GM12873 (cell line): Measurements from ENCODE around the gene ELMO1.

ENCODE experiments used
- TF ChIP-seq, protein P1 (sequence below): IDR thresholded peaks from 2 replicates; pipeline ENCODE4 v1.5.1; 2012; ENCODE audit warnings: low read depth, mild to moderate bottlenecking, moderate library complexity, low read length, control low read depth; ENCODE audit not compliant: insufficient read depth; ENCODE audit errors: missing control alignments

ELMO1 gene

DNA sequence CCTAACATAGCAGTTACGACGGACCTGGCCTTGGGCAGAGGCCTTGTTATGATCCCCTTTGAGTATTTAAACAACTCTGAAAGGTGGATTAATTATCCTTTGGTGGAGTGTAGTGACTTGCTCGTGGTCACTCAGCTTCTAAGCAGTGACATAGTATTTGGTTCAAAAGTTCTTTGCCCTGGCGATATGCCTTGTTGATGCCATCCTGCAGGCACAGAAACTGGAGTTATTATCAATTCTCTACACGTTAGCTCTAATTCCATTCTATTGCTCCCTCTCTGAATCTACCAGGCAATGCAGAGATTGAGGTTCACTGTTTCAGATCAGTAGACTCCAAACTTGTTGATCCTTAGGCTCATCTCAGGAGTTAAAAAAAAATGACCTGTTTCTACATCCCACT lies 32.5 kb upstream of the ELMO1 start:
- TF ChIP-seq, protein P1, sequence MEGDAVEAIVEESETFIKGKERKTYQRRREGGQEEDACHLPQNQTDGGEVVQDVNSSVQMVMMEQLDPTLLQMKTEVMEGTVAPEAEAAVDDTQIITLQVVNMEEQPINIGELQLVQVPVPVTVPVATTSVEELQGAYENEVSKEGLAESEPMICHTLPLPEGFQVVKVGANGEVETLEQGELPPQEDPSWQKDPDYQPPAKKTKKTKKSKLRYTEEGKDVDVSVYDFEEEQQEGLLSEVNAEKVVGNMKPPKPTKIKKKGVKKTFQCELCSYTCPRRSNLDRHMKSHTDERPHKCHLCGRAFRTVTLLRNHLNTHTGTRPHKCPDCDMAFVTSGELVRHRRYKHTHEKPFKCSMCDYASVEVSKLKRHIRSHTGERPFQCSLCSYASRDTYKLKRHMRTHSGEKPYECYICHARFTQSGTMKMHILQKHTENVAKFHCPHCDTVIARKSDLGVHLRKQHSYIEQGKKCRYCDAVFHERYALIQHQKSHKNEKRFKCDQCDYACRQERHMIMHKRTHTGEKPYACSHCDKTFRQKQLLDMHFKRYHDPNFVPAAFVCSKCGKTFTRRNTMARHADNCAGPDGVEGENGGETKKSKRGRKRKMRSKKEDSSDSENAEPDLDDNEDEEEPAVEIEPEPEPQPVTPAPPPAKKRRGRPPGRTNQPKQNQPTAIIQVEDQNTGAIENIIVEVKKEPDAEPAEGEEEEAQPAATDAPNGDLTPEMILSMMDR = no peak

DNA sequence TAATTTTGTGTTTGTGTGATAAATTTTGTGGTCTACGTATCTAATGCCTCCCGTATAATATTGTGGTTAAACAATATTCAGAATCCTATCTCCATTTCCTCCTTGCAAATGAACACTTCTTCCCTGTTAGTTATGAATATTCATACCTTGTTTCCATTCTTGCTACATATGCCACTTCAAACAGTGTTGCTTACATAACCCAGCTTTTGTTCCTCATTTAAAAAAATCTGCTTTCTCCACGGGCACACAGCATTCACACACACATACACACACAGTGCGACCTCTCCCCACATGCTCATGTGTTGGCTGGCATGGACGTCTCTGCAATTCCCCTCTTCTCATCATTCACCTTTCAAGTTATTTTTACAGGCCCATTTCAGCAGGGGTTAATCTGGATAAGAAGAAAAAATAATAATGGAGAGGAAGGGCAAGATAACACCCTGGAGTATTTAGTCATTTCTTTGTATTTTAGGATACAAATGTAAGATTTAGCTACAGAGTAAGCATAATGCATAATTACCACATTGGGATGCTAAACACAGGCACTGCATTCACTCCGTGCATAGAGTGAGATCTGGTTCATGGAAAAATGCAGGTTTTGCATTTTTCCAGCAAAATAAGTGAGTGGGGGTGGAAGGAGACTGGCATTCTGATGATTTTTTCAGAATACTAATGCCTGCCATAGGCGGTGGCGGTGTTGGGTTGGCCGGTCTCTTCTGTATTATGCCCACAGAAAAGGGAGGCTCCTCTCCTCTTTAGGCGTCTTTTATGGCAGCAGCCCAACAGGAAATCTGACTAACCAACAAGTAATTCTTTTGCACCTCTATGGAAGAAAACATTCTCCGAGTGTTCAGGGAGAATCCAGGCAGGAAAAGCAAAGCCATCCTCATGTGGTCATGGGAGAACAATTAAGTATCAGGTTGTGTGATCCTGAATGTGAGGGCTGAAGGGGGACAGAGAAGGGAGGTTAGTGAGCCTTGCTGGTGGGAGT lies 31.7 kb upstream of the ELMO1 start:
- TF ChIP-seq, protein P1 = no peak

GRCh38 chr7:37476881-37477450 lies 28.3 kb upstream of the ELMO1 start:
- TF ChIP-seq, protein P1 = no peak

DNA sequence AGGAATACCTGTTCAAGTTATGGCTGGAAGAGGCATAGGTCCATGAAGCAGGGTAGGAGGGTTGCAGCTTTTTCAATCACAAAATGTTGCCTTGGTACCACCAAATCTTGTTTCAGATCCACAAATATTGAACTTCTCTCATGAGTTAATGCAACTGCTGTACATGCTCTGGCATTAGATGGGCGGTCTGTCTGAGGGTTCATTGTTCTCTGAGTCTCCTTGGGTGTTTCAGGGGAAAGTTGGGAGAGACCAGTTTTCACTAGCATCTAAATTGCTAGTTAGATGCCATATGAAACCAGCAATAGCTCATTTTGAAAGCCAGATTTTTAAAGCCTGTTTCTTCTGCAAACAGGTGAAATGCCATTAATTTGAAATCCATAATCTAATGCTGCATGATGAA lies 27.8 kb upstream of the ELMO1 start:
- TF ChIP-seq, protein P1 = no peak

GRCh38 chr7:37475646-37476045 lies 27.0 kb upstream of the ELMO1 start:
- TF ChIP-seq, protein P1 = no peak

DNA sequence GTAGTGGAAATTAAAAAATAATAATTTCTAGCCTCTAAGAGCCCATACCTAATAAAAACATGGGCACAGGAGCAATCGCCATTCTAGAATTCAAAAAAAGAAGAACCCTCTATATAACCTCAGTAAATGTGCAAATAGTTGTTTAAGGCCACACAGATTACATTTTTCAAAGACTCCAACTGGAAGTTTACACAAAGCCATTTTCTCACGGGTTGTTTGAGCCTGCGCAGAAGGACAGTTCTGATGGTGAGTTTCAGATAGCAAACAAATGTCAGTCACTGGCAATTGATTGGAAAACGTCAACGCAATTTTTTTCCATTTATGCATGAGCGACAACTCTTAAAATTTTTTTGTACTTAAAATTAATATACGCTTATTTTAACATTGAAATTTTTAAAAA lies 23.0 kb upstream of the ELMO1 start:
- TF ChIP-seq, protein P1 = no peak

DNA sequence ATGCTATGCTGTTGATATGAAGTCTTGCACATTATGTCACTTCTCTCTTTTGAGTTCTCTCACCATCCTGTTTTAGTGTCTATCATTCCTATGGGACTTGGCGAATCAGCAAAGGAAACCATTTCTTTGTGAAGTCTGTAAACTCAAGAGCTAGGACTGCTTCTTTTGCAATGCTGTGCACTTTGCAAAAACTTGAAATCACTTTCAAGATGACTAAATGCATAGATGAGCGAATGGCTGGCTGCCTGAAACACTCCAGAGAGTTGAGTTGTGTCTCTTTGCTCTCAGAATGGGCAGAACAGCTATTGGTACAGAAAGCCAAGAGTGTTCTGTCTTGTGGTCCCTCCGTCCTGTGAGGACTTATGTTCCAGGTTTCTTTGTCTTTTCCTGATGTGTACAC lies 18.3 kb upstream of the ELMO1 start:
- TF ChIP-seq, protein P1 = no peak
